Subcutaneous adipose tissue (tissue), 4 donors: Measurements from ENCODE around the gene JPT1. TPM values are rescaled to one million over a fixed set of nuclear protein-coding genes. Genes with fewer than 3 reads are reported as not detected.

Experiments used
- CTCF ChIP-seq: fragments of 450-650 bp; IDR thresholded peaks from one replicate; pipeline ENCODE4 v1.5.1; 2016; ENCODE audit warnings: low read depth, mild to moderate bottlenecking, control low read depth, antibody characterized with exemption, moderate library complexity
- total RNA-seq, 4 donors: library from RNA; depleted of rRNA; stranded (reverse); fragments of >200 nt; gene quantifications; one replicate each; pipeline ENCODE4 v1.1.0, GENCODE V29; 2016

JPT1 gene
- total RNA-seq, 4 donors from 2014 or later: 18.7 to 41.1 (median 22.8) TPM

GRCh38 chr17:75099881-75100595 lies 54.3 kb downstream of the JPT1 start:
- TF ChIP-seq CTCF: no peak

- TF ChIP-seq CTCF: no peak
These were observed 55.5 kb downstream of the JPT1 start for GRCh38 chr17:75098861-75099260.

GRCh38 chr17:75097865-75098264 lies 56.4 kb downstream of the JPT1 start:
- no peak for TF ChIP-seq CTCF

GRCh38 chr17:75096082-75096625 lies 58.2 kb downstream of the JPT1 start:
- no peak for TF ChIP-seq CTCF

- TF ChIP-seq CTCF: no peak
These were observed 59.4 kb downstream of the JPT1 start for GRCh38 chr17:75094871-75095399.

GRCh38 chr17:75093548-75094158 lies 60.7 kb downstream of the JPT1 start:
- TF ChIP-seq CTCF: no peak

GRCh38 chr17:75091855-75092327 lies 62.4 kb downstream of the JPT1 start:
- TF ChIP-seq CTCF: no peak
